B cell (primary cell): Measurements from ENCODE around the gene PHC2. TPM values are rescaled to one million over a fixed set of nuclear protein-coding genes. Genes with fewer than 3 reads are reported as not detected.

Experiments used
- ATAC-seq: fragments of 200-7000 bp; cut with Tn5 transposase; one replicate; pipeline ENCODE4 v1.10.0; 2021; ENCODE audit warnings: low read depth, mild to moderate bottlenecking, moderate number of reproducible peaks, moderate library complexity
- CTCF ChIA-PET: fragments of 350-600 bp; sonication (Branson Sonifier 250); formaldehyde crosslinking; loops from one replicate; lab custom pipeline; 2021; ENCODE audit warnings: antibody characterized with exemption, inconsistent platforms; lab: Charles Lee
- POLR2A ChIA-PET: fragments of 350-600 bp; sonication (Branson Sonifier 250); formaldehyde crosslinking; loops from one replicate; lab custom pipeline; 2021; ENCODE audit warnings: antibody characterized with exemption; lab: Charles Lee
- DNase-seq: peaks from one replicate; pipeline ENCODE4 v3.0.0; 2013
- H2AFZ ChIP-seq: 2 replicates; pipeline ENCODE4 v1.6.1; 2012; ENCODE audit warnings: mild to moderate bottlenecking, low read depth, low read length; ENCODE audit not compliant: insufficient read depth, poor library complexity, severe bottlenecking
- H3K27ac ChIP-seq, 2 donors: 1 replicate in 1 of 2; 2 replicates in 1 of 2; pipeline ENCODE4 v1.5.1; 2012 to 2013; ENCODE audit warnings: low read length in 2 of 2, mild to moderate bottlenecking in 2 of 2, moderate library complexity in 1 of 2
- H3K27me3 ChIP-seq, 4 experiments: fragments of 200-600 bp in 1 of 4; sonication (generic) in 1 of 4; replicated peaks in 1 of 4; 1 replicate in 2 of 4; 2 replicates in 2 of 4; pipeline versions ENCODE4 v1.6.1 to v1.7.0; 2013 to 2016; ENCODE audit warnings: low read length in 3 of 4, mild to moderate bottlenecking in 2 of 4, mixed read lengths in 1 of 4, moderate library complexity in 1 of 4; ENCODE audit not compliant: insufficient read depth in 4 of 4, control insufficient read depth in 3 of 4; ENCODE audit errors: control extremely low read depth in 1 of 4
- H3K36me3 ChIP-seq, 2 experiments: replicated peaks in 1 of 2; 1 replicate in 1 of 2; 2 replicates in 1 of 2; pipeline versions ENCODE4 v1.6.1 to v1.7.1; 2013; ENCODE audit warnings: low read length in 1 of 2; ENCODE audit not compliant: insufficient read depth in 2 of 2, control insufficient read depth in 1 of 2; ENCODE audit errors: control extremely low read depth in 1 of 2, extremely low read depth in 1 of 2
- H3K4me1 ChIP-seq, 2 donors: fragments of 200-600 bp in 1 of 2; sonication (generic) in 1 of 2; 1 replicate in 1 of 2; 2 replicates in 1 of 2; pipeline versions ENCODE4 v1.5.1 to v1.6.1; 2013 to 2017; ENCODE audit warnings: low read length in 2 of 2; ENCODE audit not compliant: control insufficient read depth in 2 of 2, insufficient read depth in 2 of 2
- H3K4me2 ChIP-seq: replicated peaks from 2 replicates; pipeline ENCODE3; 2012; ENCODE audit warnings: mild to moderate bottlenecking, low read depth, low read length; ENCODE audit not compliant: poor library complexity, severe bottlenecking
- H3K4me3 ChIP-seq, 5 experiments: fragments of 200-600 bp in 1 of 5; sonication (generic) in 1 of 5; 1 replicate in 3 of 5; 2 replicates in 2 of 5; pipeline versions ENCODE4 v1.5.1 to v1.7.0; 2011 to 2016; ENCODE audit warnings: low read length in 4 of 5, mild to moderate bottlenecking in 4 of 5, low read depth in 2 of 5, control low read depth in 1 of 5, moderate library complexity in 1 of 5; ENCODE audit not compliant: insufficient read depth in 1 of 5; ENCODE audit errors: control extremely low read depth in 1 of 5, extremely low read depth in 1 of 5
- H3K79me2 ChIP-seq: fragments of 200-600 bp; sonication (generic); one replicate; pipeline ENCODE4 v1.6.0; 2016; ENCODE audit warnings: low read length; ENCODE audit not compliant: control insufficient read depth, insufficient read depth
- H3K9ac ChIP-seq: fragments of 200-600 bp; sonication (generic); 2 replicates; pipeline ENCODE4 v1.6.1; 2017; ENCODE audit warnings: mild to moderate bottlenecking, low read length, moderate library complexity
- H3K9me3 ChIP-seq, 3 donors: one replicate each; pipeline versions ENCODE4 v1.6.1 to v1.7.1; 2013; ENCODE audit warnings: low read length in 2 of 3; ENCODE audit not compliant: control insufficient read depth in 2 of 3, insufficient read depth in 1 of 3; ENCODE audit errors: control extremely low read depth in 1 of 3
- H4K20me1 ChIP-seq: 2 replicates; pipeline ENCODE4 v1.6.0; 2012; ENCODE audit warnings: mild to moderate bottlenecking, low read length; ENCODE audit not compliant: insufficient read depth, control insufficient read depth, poor library complexity, severe bottlenecking
- H3K27ac Mint-ChIP-seq: one replicate; pipeline ENCODE4 v1.8.0; 2021; ENCODE audit warnings: mixed read lengths
- H3K27me3 Mint-ChIP-seq: one replicate; pipeline ENCODE4 v1.8.0; 2021; ENCODE audit warnings: mixed read lengths
- H3K4me1 Mint-ChIP-seq: one replicate; pipeline ENCODE4 v1.8.0; 2021; ENCODE audit warnings: mixed read lengths
- H3K4me3 Mint-ChIP-seq: one replicate; pipeline ENCODE4 v1.8.0; 2021; ENCODE audit warnings: mixed read lengths
- H3K9me3 Mint-ChIP-seq: one replicate; pipeline ENCODE4 v1.8.0; 2022; ENCODE audit warnings: mixed read lengths; ENCODE audit not compliant: insufficient read depth
- CTCF ChIP-seq: fragments of 200-600 bp; IDR thresholded peaks from one replicate; pipeline ENCODE4 v1.8.0; 2022; ENCODE audit warnings: antibody characterized with exemption, mild to moderate bottlenecking
- EZH2 ChIP-seq: IDR thresholded peaks from 2 replicates; pipeline ENCODE4 v1.6.1; 2012; ENCODE audit warnings: borderline replicate concordance, low read depth, mild to moderate bottlenecking, moderate library complexity, low read length; ENCODE audit not compliant: insufficient read depth, poor library complexity, severe bottlenecking
- WGBS: methylation state at CpG from one replicate; pipeline ENCODE4 v1.1.5; 2013; ENCODE audit warnings: missing lambda C conversion rate; ENCODE audit not compliant: insufficient coverage; 5-methylcytosine and 5-hydroxymethylcytosine counted together
- intact Hi-C: fragments of 100-400 bp; cut with micrococcal nuclease; formaldehyde crosslinking; loops from one replicate; pipeline ENCODE4 v1.10.0; 2022
- polyA plus RNA-seq: library from polyadenylated mRNA; depleted of rRNA; stranded (reverse); fragments of >200 nt; gene quantifications from 2 replicates; pipeline ENCODE4 v1.2.3, GENCODE V29; 2012
- total RNA-seq, 2 donors: library from RNA; stranded (reverse); fragments of 120-200 nt in 1 of 2; gene quantifications; 1 replicate in 1 of 2; 2 replicates in 1 of 2; pipeline versions ENCODE4 v1.2.3 to v1.2.4, GENCODE V29; 2013 to 2022

PHC2 gene
- total and polyA plus RNA-seq, 2 donors (not counting 1 experiment from before 2014, with no cell fraction given): 23.1 to 23.4 TPM

GRCh38 chr1:33339413-33339812, 91.5 kb downstream of the PHC2 start:
- Mint-ChIP-seq H3K27me3 (no peaks in the 10 kb centered on the region), H3K9me3 (no peaks in the 10 kb centered on the region), H3K27ac (no peak overlapping the region), H3K4me3 (no peak overlapping the region), H3K4me1 (peaks cover 24% of the 10 kb centered on the region)
- 100% methylated on average over 1 of the region's 2 CpGs for WGBS
- no peak overlapping the region for H3K4me2 ChIP-seq
- H3K27me3 ChIP-seq: no peaks in the 10 kb centered on the region
- intact Hi-C loops: no loop called here
- H4K20me1 ChIP-seq: peaks cover 77% of the 10 kb centered on the region
- DNase-seq (no peak), ATAC-seq (no peak)
- peak overlapping the region in 1 of 5 experiments; percentile 16 for H3K4me3 ChIP-seq
- no peak overlapping the region for H3K9ac ChIP-seq
- H3K4me1 ChIP-seq: peaks cover 11 to 14% of the 10 kb centered on the region in 2 donors
- no peak overlapping the region for H2AFZ ChIP-seq
- H3K9me3 ChIP-seq: no peaks in the 10 kb centered on the region
- peaks cover 64% of the 10 kb centered on the region for H3K79me2 ChIP-seq
- CTCF ChIA-PET: interaction anchor here (1.3 kb wide), 1 partner anchor 44 kb away, joined by 5 read pairs; no protein-coding TSS in a partner anchor
- no peak for TF ChIP-seq CTCF
- TF ChIP-seq EZH2: no peak
- POLR2A ChIA-PET: no interaction called here
- H3K27ac ChIP-seq: no peak overlapping the region
- peaks cover 0 to 7% of the 10 kb centered on the region in 2 experiments for H3K36me3 ChIP-seq

DNA sequence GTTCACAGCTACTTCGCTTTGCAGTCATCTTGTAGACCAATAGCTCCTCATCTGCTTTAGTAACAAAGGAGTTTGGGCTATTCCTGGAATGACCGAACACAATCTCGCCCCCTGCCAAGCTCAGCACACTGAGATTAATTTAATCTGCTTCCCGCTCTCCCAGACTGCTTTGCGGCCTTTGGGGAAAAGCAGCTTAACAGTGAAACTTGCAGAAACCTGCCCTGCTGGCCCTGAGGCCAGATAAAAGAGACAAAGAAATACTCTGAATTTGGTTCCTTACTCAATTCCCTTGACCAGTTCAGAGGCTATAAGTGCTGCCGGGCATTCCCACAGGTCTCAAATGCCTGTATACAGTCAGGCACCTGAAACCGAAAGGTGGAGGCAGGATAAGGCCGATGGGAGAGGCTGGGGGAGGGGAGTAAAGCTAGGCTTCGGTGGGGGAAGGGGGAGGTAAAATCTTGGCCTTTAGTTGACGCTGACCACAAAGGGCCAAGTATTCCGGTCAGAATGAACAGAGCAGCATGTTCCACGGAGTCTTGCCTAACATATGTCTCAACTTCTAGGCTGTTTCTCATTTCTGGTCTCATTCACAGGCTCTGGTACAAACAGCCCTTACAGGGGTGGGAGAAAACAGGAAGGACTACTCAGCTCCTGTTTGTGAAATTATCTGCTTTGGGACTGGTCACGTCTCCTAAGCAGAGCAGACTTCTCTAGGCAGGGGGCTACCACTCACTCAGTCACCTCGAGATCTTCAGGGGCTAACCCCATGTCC, 92.3 kb downstream of the PHC2 start:
- no peak for DNase-seq
- no peak overlapping the region for H2AFZ ChIP-seq
- no peak overlapping the region for H3K4me3 Mint-ChIP-seq

More for the DNA sequence above, 92.3 kb downstream of the PHC2 start:
- no peak overlapping the region for H3K4me3 ChIP-seq
- H3K9ac ChIP-seq: no peak overlapping the region
- peaks cover 0 to 12% of the 10 kb centered on the region in 2 experiments for H3K36me3 ChIP-seq
- Mint-ChIP-seq H3K27ac (no peak overlapping the region), H3K27me3 (no peaks in the 10 kb centered on the region), H3K4me1 (peaks cover 24% of the 10 kb centered on the region), H3K9me3 (no peaks in the 10 kb centered on the region)
- no peak for ATAC-seq
- peaks cover 72% of the 10 kb centered on the region for H4K20me1 ChIP-seq
- peaks cover 60% of the 10 kb centered on the region for H3K79me2 ChIP-seq
- H3K4me1 ChIP-seq: peaks cover 11 to 14% of the 10 kb centered on the region in 2 donors
- no peak overlapping the region for H3K27ac ChIP-seq
- no peak overlapping the region for H3K4me2 ChIP-seq
- TF ChIP-seq EZH2 (no peak), CTCF (no peak)
- ChIA-PET POLR2A (no interaction called here), CTCF (interaction anchor here (1.3 kb wide), 1 partner anchor 43 kb away, joined by 5 read pairs; no protein-coding TSS in a partner anchor)
- WGBS: 99% methylated on average over 10 of the region's 14 CpGs
- intact Hi-C loops: no loop called here
- H3K9me3 ChIP-seq: no peaks in the 10 kb centered on the region
- H3K27me3 ChIP-seq: no peaks in the 10 kb centered on the region
